GM12872 (cell line): Measurements from ENCODE around the gene SERHL2.

ENCODE experiments used
- CTCF ChIP-seq: IDR thresholded peaks from 3 replicates; pipeline ENCODE4 v1.5.1; 2011; ENCODE audit warnings: low read depth, mild to moderate bottlenecking, low read length, moderate library complexity; ENCODE audit not compliant: insufficient read depth

SERHL2 gene

DNA sequence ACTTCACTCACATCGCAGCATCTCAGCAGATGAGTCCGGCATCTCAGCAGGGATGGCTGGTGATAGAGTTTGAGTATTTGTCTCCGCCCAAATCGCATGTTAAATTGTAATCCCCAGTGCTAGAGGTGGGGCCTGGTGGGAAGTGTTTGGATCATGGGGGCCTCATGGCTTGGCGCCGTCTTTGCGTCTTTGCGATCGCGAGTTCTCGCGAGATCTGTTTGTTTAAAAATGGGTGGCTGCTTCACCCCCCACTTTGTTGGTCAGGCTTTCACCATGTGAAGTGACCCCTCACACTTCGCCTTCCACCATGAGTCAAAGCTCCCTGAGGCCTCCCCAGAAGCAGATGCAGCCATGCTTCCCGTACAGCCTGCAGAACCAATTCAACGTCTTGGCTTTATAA, 31.2 kb upstream of the SERHL2 start:
- TF ChIP-seq CTCF: no peak

DNA sequence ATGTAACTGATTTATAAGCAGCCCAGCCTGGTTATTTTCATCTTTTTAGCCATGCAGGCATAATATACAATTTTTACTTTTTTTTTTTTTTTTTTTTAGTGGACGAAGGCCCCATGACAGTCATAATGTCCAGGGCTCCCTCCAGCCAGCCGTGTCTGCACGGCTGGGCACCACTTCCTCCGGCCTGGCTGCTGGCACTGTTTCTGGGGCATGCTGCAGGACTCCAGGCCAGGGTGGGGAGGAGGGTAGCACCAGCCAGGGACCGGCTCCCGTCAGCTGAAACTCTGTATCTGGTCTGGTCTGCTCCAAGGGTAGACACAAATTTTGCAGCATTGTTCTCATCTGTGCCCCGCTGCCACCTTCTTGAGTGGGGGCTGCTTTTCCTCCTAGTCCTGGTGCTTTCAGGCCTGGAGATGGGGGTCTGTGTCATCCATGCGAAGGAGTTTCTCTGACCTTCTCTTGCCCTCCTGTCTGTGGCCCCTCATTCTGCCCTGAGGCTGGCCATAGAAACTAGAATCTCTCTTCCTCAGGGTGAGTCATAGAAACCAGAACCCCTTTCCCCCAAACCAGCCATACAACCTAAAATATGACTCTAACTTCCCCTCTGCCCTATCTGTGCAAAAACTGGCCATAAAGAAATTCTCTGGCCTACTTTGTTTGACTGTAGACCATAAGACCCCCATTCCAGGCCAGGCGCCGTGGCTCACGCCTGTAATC, 25.0 kb upstream of the SERHL2 start:
- no peak for TF ChIP-seq CTCF

DNA sequence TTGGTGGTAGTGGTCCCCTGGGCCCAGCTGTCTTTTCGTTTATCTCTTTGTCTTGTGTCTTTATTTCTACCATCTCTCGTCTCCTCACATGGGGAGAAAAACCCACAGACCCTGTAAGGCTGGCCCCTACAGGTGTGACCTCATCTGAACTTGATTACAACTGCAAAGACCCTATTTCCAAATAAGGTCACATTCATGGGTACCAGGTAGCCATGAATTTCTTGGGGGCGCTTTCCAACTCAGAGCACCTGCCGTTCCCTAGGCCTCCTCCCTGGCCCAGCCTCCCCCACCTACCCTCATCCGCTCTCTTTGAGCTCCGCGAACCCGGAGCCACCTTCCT, 20.1 kb upstream of the SERHL2 start:
- no peak for TF ChIP-seq CTCF

DNA sequence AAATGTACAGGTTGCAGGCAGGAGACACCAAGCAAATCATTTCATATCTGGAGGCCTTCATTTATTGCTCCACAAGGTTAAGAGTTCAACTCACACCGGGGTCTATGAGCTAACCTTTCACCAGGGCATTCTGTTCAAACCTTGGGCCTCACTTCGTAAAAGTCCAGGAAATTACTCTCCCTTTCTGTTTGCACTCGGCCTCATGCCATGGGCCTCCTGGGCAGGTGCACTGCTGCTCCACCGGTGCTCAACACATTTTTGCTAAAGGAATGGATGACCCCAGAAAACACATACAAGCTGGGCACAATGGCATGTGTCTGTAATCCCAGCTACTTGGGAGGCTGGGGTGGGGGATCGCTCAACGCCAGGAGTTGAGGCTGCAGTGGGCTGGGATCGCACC, 17.6 kb upstream of the SERHL2 start:
- TF ChIP-seq CTCF: no peak

- TF ChIP-seq CTCF: no peak
Observed at GRCh38 chr22:42544686-42545085, 9.1 kb upstream of the SERHL2 start.

DNA sequence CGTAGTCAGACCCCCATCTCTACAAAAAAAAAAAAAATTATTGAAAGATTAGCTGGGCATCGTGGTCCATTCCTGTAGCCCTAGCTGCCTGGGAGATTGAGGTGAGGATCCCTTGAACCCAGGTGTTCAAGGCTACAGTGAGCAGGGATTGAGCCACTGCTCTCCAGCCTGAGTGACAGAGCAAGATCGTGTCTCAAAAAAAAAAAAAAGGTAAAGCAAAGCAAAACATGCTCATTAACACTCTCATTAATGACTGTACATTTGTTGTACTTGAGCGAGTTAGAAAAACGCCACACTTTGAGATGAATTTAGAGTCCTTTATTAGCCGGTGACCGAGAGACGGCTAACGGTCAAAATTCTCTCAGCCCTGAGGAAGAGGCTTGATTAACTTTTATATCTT, 6.2 kb upstream of the SERHL2 start:
- TF ChIP-seq CTCF: no peak

DNA sequence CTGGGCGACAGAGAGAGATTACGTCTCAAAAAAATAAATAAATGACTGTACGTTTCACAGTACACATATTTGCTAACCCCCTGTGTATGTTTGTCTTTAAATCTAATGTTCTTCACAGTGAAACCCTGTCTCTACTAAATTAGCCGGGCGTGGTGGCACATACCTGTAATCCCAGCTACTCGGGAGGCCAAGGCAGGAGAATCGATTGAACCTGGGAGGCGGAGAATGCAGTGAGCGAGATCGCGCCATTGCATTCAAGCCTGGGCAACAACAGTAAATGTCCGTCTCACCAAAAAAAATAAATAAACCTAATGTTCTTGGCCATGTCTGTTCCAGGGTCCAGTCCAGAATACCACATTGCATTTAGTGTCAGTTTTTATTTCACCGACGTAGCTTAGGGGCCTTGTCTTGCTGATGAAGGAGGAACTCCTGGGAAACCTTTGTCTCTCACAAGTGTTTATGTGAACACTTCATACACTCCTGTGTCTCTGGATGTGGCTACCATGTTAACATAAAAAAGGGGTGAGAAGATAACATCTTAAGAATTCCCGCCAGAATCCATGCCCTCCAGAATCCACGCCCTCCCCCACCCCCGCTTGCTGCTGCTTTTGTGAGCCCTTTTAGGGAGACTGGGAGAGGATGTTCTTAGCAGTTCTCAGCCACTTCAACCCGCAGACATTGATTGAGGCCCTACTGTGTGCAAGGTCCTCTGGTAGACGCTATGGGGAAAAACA, 5.0 kb upstream of the SERHL2 start:
- TF ChIP-seq CTCF: no peak
